ENCODE data around the gene MAGI2. TPM values are rescaled to one million over a fixed set of nuclear protein-coding genes. Genes with fewer than 3 reads are reported as not detected.
"Not testable (repeated sequence)": the region's sequence is repeated elsewhere in the genome, so short reads cannot be mapped to it uniquely, and the experiment has no call there.

The MAGI2 gene
- total RNA-seq, 3 donors from 2014 or later (not counting 1 experiment from before 2014, with no cell fraction given) = 0.09 to 0.48 (median 0.27) TPM

DNA sequence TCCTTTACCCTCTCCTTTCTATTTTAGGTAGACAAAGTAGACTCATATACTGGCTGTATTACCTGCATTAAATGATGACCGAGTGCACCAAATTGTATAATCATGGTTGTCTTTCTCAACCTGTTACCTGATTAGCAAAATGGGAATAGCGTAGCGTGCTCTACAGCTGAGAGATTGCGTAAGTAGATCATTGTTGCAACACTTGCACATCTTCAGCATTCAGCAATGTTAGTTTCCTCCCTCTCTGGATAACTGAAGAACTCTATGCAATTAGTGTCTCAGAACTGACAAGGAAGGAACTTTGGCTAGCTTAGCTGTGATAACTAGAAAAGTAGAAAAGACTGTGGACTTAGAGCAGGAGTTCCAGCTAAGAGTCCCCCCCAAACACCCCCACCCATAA is 867.5 kb downstream of the MAGI2 start:
- Histone ChIP-seq H3K9me3 (ENCODE audit: control insufficient read depth, insufficient read depth, low read length) (no peaks in the 10 kb centered on the region), H3K27ac (ENCODE audit: low read length) (no peak overlapping the region), H3K27me3 (ENCODE audit: control insufficient read depth, insufficient read depth, low read length) (no peaks in the 10 kb centered on the region), H3K4me3 (ENCODE audit: low read length) (no peak overlapping the region), H3K36me3 (ENCODE audit: control insufficient read depth, insufficient read depth, low read length) (no peaks in the 10 kb centered on the region), H3K4me1 (ENCODE audit: control insufficient read depth, insufficient read depth, low read length) (no peaks in the 10 kb centered on the region)
- intact Hi-C loops (cut with micrococcal nuclease) = no loop called here
- H3K9me3 Mint-ChIP-seq = peaks cover 2 to 6% of the 10 kb centered on the region in 2 donors
- H3K27me3 Mint-ChIP-seq (ENCODE audit: low read depth in 2 of 2) = no peaks in the 10 kb centered on the region
- DNase-seq = no peak
- ATAC-seq = no peak
- H3K4me3 Mint-ChIP-seq = no peak overlapping the region
- H3K27ac Mint-ChIP-seq = no peak overlapping the region
- WGBS (ENCODE audit: insufficient coverage) = 90% methylated on average over 4 of the region's 4 CpGs
- H3K36me3 Mint-ChIP-seq = no peaks in the 10 kb centered on the region
- TF ChIP-seq, protein P1, sequence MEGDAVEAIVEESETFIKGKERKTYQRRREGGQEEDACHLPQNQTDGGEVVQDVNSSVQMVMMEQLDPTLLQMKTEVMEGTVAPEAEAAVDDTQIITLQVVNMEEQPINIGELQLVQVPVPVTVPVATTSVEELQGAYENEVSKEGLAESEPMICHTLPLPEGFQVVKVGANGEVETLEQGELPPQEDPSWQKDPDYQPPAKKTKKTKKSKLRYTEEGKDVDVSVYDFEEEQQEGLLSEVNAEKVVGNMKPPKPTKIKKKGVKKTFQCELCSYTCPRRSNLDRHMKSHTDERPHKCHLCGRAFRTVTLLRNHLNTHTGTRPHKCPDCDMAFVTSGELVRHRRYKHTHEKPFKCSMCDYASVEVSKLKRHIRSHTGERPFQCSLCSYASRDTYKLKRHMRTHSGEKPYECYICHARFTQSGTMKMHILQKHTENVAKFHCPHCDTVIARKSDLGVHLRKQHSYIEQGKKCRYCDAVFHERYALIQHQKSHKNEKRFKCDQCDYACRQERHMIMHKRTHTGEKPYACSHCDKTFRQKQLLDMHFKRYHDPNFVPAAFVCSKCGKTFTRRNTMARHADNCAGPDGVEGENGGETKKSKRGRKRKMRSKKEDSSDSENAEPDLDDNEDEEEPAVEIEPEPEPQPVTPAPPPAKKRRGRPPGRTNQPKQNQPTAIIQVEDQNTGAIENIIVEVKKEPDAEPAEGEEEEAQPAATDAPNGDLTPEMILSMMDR (IDR thresholded peaks at IDR 0.05) = no peak
- H3K4me1 Mint-ChIP-seq = no peaks in the 10 kb centered on the region

- no peak overlapping the region for H3K4me3 ChIP-seq (ENCODE audit: low read length)
- 45% methylated on average over 2 of the region's 2 CpGs for WGBS (ENCODE audit: insufficient coverage)
- no peaks in the 10 kb centered on the region for H3K36me3 Mint-ChIP-seq
- H3K27me3 Mint-ChIP-seq (ENCODE audit: low read depth in 2 of 2) = no peaks in the 10 kb centered on the region
- peaks cover 4 to 8% of the 10 kb centered on the region in 2 donors for H3K9me3 Mint-ChIP-seq
- H3K9me3 ChIP-seq (ENCODE audit: control insufficient read depth, insufficient read depth, low read length) = no peaks in the 10 kb centered on the region
- H3K27ac ChIP-seq (ENCODE audit: low read length) = no peak overlapping the region
- TF ChIP-seq, protein P1 (IDR thresholded peaks at IDR 0.05) = no peak
- no peak for DNase-seq
- H3K27ac Mint-ChIP-seq = no peak overlapping the region
- H3K4me3 Mint-ChIP-seq = no peak overlapping the region
- H3K27me3 ChIP-seq (ENCODE audit: control insufficient read depth, insufficient read depth, low read length) = no peaks in the 10 kb centered on the region
- H3K4me1 ChIP-seq (ENCODE audit: control insufficient read depth, insufficient read depth, low read length) = no peaks in the 10 kb centered on the region
- no peaks in the 10 kb centered on the region for H3K4me1 Mint-ChIP-seq
- H3K36me3 ChIP-seq (ENCODE audit: control insufficient read depth, insufficient read depth, low read length) = no peaks in the 10 kb centered on the region
- ATAC-seq = no peak
- intact Hi-C loops (cut with micrococcal nuclease) = no loop called here
These were observed 874.8 kb downstream of the MAGI2 start for GRCh38 chr7:78578686-78579085.

DNA sequence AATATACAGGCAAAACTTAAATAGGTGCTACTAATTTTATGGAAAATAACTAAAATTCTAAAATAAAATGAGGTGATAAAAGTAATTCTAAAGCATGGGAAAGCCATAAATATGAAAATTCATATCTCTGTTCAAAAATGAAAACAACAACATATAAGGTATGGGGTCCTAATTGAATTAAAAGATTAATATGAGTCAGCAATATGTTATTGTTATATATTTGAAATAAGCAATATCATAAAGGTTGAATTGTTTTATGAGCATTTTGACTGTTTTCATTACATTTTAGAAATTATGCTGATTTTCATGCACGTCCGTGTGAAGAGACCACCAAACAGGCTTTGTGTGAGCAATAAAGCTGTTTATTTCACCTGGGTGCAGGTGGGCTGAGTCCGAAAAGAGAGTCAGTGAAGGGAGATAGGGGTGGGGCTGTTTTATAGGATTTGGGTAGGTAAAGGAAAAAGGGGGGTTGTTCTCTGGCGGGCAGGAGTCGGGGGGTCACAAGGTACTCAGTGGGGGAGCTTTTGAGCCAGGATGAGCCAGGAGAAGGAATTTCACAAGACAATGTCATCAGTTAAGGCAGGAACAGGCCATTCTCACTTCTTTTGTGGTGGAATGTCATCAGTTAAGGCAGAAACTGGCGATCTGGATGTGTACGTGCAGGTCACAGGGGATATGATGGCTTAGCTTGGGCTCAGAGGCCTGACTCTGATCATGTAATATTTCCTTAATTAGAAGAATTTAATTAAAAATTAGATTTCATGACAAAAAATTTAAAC is 876.1 kb downstream of the MAGI2 start:
- H3K4me1 Mint-ChIP-seq; H3K9me3 Mint-ChIP-seq; H3K4me1 ChIP-seq (ENCODE audit: control insufficient read depth, insufficient read depth, low read length); H3K27me3 Mint-ChIP-seq (ENCODE audit: low read depth in 2 of 2); H3K4me3 Mint-ChIP-seq; H3K27ac ChIP-seq (ENCODE audit: low read length); H3K9me3 ChIP-seq (ENCODE audit: control insufficient read depth, insufficient read depth, low read length); ATAC-seq; H3K4me3 ChIP-seq (ENCODE audit: low read length); H3K27ac Mint-ChIP-seq; DNase-seq; H3K27me3 ChIP-seq (ENCODE audit: control insufficient read depth, insufficient read depth, low read length); H3K36me3 ChIP-seq (ENCODE audit: control insufficient read depth, insufficient read depth, low read length); intact Hi-C loops (cut with micrococcal nuclease); H3K36me3 Mint-ChIP-seq: not testable (repeated sequence)
- 76% methylated on average over 6 of the region's 7 CpGs for WGBS (ENCODE audit: insufficient coverage)

GRCh38 chr7:78576236-78576635 is 877.2 kb downstream of the MAGI2 start:
- Histone ChIP-seq H3K4me3 (ENCODE audit: low read length) (no peak overlapping the region), H3K27ac (ENCODE audit: low read length) (no peak overlapping the region), H3K9me3 (ENCODE audit: control insufficient read depth, insufficient read depth, low read length) (no peaks in the 10 kb centered on the region), H3K36me3 (ENCODE audit: control insufficient read depth, insufficient read depth, low read length) (no peaks in the 10 kb centered on the region), H3K4me1 (ENCODE audit: control insufficient read depth, insufficient read depth, low read length) (no peaks in the 10 kb centered on the region), H3K27me3 (ENCODE audit: control insufficient read depth, insufficient read depth, low read length) (no peaks in the 10 kb centered on the region)
- no peaks in the 10 kb centered on the region for H3K27me3 Mint-ChIP-seq (ENCODE audit: low read depth in 2 of 2)
- DNase-seq = no peak
- peaks cover 4% of the 10 kb centered on the region in 2 donors for H3K9me3 Mint-ChIP-seq
- ATAC-seq = no peak
- intact Hi-C loops (cut with micrococcal nuclease) = no loop called here
- H3K27ac Mint-ChIP-seq = no peak overlapping the region
- TF ChIP-seq, protein P1 (IDR thresholded peaks at IDR 0.05) = no peak
- H3K4me3 Mint-ChIP-seq = no peak overlapping the region
- H3K4me1 Mint-ChIP-seq = no peaks in the 10 kb centered on the region
- no peaks in the 10 kb centered on the region for H3K36me3 Mint-ChIP-seq

Measured in natural killer cell (primary cell).